Measurements from ENCODE around the gene MCF2L2. TPM values are rescaled to one million over a fixed set of nuclear protein-coding genes. Genes with fewer than 3 reads are reported as not detected.

Gene MCF2L2
- total and polyA plus RNA-seq, 2 donors (not counting 3 experiments of a cell fraction or from before 2014, with no cell fraction given) = 0.15 to 1.1 TPM

- H3K9me1 ChIP-seq (replicated peaks; ENCODE audit: control insufficient read depth, extremely low read depth, insufficient read depth, low read length) = no peaks in the 10 kb centered on the region
- no TSS peak for BruUV-seq (replicated peaks)
- no peaks in the 10 kb centered on the region for H3K4me1 ChIP-seq (ENCODE audit: control insufficient read depth, extremely low read depth, insufficient read depth, low read length)
- FAIRE-seq (no peak), DNase-seq (ENCODE audit: low read depth, low spot score) (no peak)
- H3K4me2 ChIP-seq (ENCODE audit: insufficient read depth, low read length) = no peak overlapping the region
- no peaks in the 10 kb centered on the region for H3K36me3 ChIP-seq (ENCODE audit: control insufficient read depth in 2 of 2, extremely low read depth in 1 of 2, insufficient read depth in 2 of 2, low read length in 2 of 2)
- no peak overlapping the region for H3K27ac ChIP-seq (ENCODE audit: insufficient read depth, low read depth, low read length)
- no peaks in the 10 kb centered on the region for H3K9me3 ChIP-seq (replicated peaks; ENCODE audit: control insufficient read depth, insufficient read depth, low read length)
- ChIA-PET POLR2A (no interaction called here), CTCF (interaction anchor here (0.7 to 1.7 kb wide), 3 partner anchors 9 to 130 kb away, joined by 3 to 4 read pairs (median 4); no protein-coding TSS in a partner anchor)
- no peak overlapping the region for H2AFZ ChIP-seq (ENCODE audit: low read depth, low read length)
- H3K9ac ChIP-seq (replicated peaks; ENCODE audit: extremely low read depth, insufficient read depth, low read length) = no peak overlapping the region
- no peak overlapping the region for H3K4me3 ChIP-seq (replicated peaks in 1 of 3; ENCODE audit: insufficient read depth in 1 of 3, low read depth in 1 of 3, low read length in 3 of 3)
- no peaks in the 10 kb centered on the region for H3K79me2 ChIP-seq (ENCODE audit: control insufficient read depth, insufficient read depth, low read length)
- peaks cover 3 to 12% of the 10 kb centered on the region in 2 experiments for H3K27me3 ChIP-seq (ENCODE audit: control insufficient read depth in 2 of 2, insufficient read depth in 2 of 2, low read length in 2 of 2)
- H4K20me1 ChIP-seq (replicated peaks; ENCODE audit: control insufficient read depth, extremely low read depth, insufficient read depth, low read length) = no peaks in the 10 kb centered on the region
- dilution Hi-C loops (cut with MboI; ENCODE audit: extremely low pct_ligation_motif_present, low sequenced_read_pairs) = no loop called here
- no peak for TF ChIP-seq EZH2 (IDR thresholded peaks at IDR 0.05; ENCODE audit: borderline replicate concordance, low read depth, low read length, severe bottlenecking)
- intact Hi-C loops (cut with micrococcal nuclease) = no loop called here
These were observed 19.2 kb downstream of the MCF2L2 start for GRCh38 chr3:183409219-183409618.

- Histone ChIP-seq H4K20me1 (replicated peaks; ENCODE audit: control insufficient read depth, extremely low read depth, insufficient read depth, low read length) (no peaks in the 10 kb centered on the region), H3K9ac (replicated peaks; ENCODE audit: extremely low read depth, insufficient read depth, low read length) (no peak overlapping the region), H3K79me2 (ENCODE audit: control insufficient read depth, insufficient read depth, low read length) (no peaks in the 10 kb centered on the region), H3K27ac (ENCODE audit: insufficient read depth, low read depth, low read length) (no peak overlapping the region), H3K4me2 (ENCODE audit: insufficient read depth, low read length) (no peak overlapping the region), H3K4me1 (ENCODE audit: control insufficient read depth, extremely low read depth, insufficient read depth, low read length) (no peaks in the 10 kb centered on the region), H3K9me3 (replicated peaks; ENCODE audit: control insufficient read depth, insufficient read depth, low read length) (no peaks in the 10 kb centered on the region), H3K4me3 (replicated peaks in 1 of 3; ENCODE audit: insufficient read depth in 1 of 3, low read depth in 1 of 3, low read length in 3 of 3) (no peak overlapping the region), H3K36me3 (ENCODE audit: control insufficient read depth in 2 of 2, extremely low read depth in 1 of 2, insufficient read depth in 2 of 2, low read length in 2 of 2) (no peaks in the 10 kb centered on the region), H3K9me1 (replicated peaks; ENCODE audit: control insufficient read depth, extremely low read depth, insufficient read depth, low read length) (no peaks in the 10 kb centered on the region), H2AFZ (ENCODE audit: low read depth, low read length) (no peak overlapping the region), H3K27me3 (ENCODE audit: control insufficient read depth in 2 of 2, insufficient read depth in 2 of 2, low read length in 2 of 2) (peaks cover 13 to 19% of the 10 kb centered on the region in 2 experiments)
- intact Hi-C loops (cut with micrococcal nuclease) = no loop called here
- ChIA-PET POLR2A (interaction anchor here (0.7 kb wide), 1 partner anchor 351 kb away, joined by 3 read pairs; no protein-coding TSS in a partner anchor), CTCF (interaction anchor here (0.6 to 1.3 kb wide), 4 partner anchors 8 to 37 kb away, joined by 3 to 7 read pairs (median 3); no protein-coding TSS in a partner anchor)
- dilution Hi-C loops (cut with MboI; ENCODE audit: extremely low pct_ligation_motif_present, low sequenced_read_pairs) = no loop called here
- DNase-seq (ENCODE audit: low read depth, low spot score) (no peak), FAIRE-seq (no peak)
- no peak for TF ChIP-seq FOS (IDR thresholded peaks at IDR 0.05; ENCODE audit: borderline replicate concordance, insufficient read depth, low read length)
- no TSS peak for BruUV-seq (replicated peaks)
These were observed 26.7 kb downstream of the MCF2L2 start for GRCh38 chr3:183401678-183402077.
